ENCODE data around the gene ZFYVE21. TPM values are rescaled to one million over a fixed set of nuclear protein-coding genes. Genes with fewer than 3 reads are reported as not detected.

ZFYVE21 gene
- total and polyA plus RNA-seq, 2 donors from 2014 or later, result 67.8 to 70.9 TPM

DNA sequence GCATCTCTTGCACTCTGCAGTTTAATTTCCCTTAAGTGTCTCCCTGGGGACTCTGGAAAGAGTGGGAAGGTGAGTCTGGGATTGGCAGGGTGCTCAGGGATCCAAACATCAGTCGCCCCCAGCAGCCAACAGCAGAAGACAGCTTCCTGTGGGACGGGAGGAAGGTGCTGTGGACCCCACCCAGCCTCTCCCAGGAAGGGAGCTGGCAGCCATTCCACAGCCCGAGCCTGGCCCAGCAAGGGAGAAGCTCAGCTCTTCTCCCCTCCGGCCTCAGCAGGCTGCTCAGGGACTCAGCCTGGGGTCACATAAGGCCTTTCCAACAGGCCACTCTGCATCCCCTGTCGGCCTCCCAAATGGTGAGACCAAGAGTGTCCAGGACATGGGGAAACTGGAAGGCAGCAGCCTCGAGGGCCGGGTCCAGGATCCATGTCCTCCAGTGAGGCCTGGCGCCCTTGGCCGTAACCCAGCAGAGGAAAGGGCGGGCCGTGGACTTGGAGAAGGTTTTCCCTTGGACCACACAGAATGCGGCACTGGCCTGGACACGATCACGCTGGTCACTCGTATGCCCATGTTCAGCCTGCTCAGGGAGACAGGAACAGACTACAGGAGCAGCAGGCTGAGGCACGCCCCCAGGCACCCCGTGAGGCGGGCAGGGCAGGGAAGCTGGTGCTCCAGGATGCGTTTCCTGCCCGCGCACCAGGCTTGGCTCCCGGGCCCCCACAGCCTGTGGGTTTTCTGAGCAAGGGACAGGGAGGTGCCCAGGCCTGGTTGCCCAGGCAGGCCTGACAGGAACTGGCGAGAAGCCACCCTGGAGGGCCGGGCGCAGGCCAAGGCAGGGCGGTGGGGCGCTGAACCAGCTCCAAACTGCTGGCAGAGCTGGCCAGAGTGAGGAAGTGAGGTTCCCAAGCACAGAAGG, 3.8 kb upstream of the ZFYVE21 start:
- TF ChIP-seq, protein P1, sequence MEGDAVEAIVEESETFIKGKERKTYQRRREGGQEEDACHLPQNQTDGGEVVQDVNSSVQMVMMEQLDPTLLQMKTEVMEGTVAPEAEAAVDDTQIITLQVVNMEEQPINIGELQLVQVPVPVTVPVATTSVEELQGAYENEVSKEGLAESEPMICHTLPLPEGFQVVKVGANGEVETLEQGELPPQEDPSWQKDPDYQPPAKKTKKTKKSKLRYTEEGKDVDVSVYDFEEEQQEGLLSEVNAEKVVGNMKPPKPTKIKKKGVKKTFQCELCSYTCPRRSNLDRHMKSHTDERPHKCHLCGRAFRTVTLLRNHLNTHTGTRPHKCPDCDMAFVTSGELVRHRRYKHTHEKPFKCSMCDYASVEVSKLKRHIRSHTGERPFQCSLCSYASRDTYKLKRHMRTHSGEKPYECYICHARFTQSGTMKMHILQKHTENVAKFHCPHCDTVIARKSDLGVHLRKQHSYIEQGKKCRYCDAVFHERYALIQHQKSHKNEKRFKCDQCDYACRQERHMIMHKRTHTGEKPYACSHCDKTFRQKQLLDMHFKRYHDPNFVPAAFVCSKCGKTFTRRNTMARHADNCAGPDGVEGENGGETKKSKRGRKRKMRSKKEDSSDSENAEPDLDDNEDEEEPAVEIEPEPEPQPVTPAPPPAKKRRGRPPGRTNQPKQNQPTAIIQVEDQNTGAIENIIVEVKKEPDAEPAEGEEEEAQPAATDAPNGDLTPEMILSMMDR (IDR thresholded peaks at IDR 0.05; ENCODE audit: borderline replicate concordance, extremely low read depth, insufficient read depth), result no peak
- intact Hi-C loops (cut with DNase I), result no loop called here
- Histone ChIP-seq H3K27me3 (ENCODE audit: control insufficient read depth, insufficient read depth, low read length) (no peaks in the 10 kb centered on the region), H3K27ac (ENCODE audit: low read depth in 2 of 2, low read length in 2 of 2) (no peak overlapping the region), H3K9me3 (ENCODE audit: control insufficient read depth in 2 of 3, insufficient read depth in 1 of 3, low read length in 3 of 3) (no peaks in the 10 kb centered on the region), H3K36me3 (ENCODE audit: control insufficient read depth in 2 of 3, insufficient read depth in 3 of 3, low read length in 3 of 3) (no peaks in the 10 kb centered on the region), H3K9ac (ENCODE audit: low read length in 3 of 3) (no peak overlapping the region), H3K4me1 (ENCODE audit: control insufficient read depth in 2 of 3, insufficient read depth in 2 of 3, low read depth in 1 of 3, low read length in 3 of 3) (peaks cover 0 to 12% (median 3%) of the 10 kb centered on the region in 3 donors), H3K4me3 (ENCODE audit: low read length in 3 of 3) (no peak overlapping the region)
- FAIRE-seq (no peak), DNase-seq (peak in 1 of 5 donors; percentile 91)

DNA sequence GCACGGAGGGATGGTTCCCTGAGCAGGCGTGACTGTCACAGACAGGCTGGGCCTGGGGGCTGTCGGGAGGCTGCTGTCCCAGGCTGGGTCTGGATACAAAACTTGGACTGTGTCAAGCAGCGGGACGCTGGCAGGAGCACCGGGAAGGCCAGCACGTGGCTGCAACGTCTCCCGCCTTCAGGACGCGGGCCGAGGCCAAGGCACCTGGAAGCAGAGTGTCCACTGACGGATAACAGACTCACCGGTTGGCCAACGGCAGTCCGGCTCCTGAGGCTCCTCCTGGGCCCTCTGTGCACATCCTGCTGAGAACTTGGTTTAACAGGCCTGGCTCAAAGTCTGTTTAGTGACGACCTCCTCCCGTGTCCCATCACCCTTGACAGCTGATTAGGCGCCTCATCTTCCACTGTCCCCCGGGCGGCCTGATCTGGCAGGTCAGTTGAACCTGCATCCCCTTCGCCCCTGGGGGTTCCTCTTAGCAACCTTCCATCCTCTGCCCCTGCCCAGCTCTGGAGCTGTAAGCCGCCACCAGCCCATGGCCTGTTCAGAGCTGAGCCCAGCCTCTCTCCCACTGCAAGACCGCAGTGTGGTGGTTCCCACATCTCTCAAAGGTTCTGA, 2.9 kb upstream of the ZFYVE21 start:
- Histone ChIP-seq H3K4me1 (ENCODE audit: control insufficient read depth in 2 of 3, insufficient read depth in 2 of 3, low read depth in 1 of 3, low read length in 3 of 3) (peaks cover 0 to 12% (median 10%) of the 10 kb centered on the region in 3 donors), H3K27me3 (ENCODE audit: control insufficient read depth, insufficient read depth, low read length) (no peaks in the 10 kb centered on the region), H3K9ac (ENCODE audit: low read length in 3 of 3) (no peak overlapping the region), H3K27ac (ENCODE audit: low read depth in 2 of 2, low read length in 2 of 2) (no peak overlapping the region), H3K4me3 (ENCODE audit: low read length in 3 of 3) (no peak overlapping the region), H3K9me3 (ENCODE audit: control insufficient read depth in 2 of 3, insufficient read depth in 1 of 3, low read length in 3 of 3) (no peaks in the 10 kb centered on the region), H3K36me3 (ENCODE audit: control insufficient read depth in 2 of 3, insufficient read depth in 3 of 3, low read length in 3 of 3) (no peaks in the 10 kb centered on the region)
- TF ChIP-seq, protein P1 (IDR thresholded peaks at IDR 0.05; ENCODE audit: borderline replicate concordance, extremely low read depth, insufficient read depth), result no peak
- FAIRE-seq (no peak), DNase-seq (no peak)
- intact Hi-C loops (cut with DNase I), result no loop called here

DNA sequence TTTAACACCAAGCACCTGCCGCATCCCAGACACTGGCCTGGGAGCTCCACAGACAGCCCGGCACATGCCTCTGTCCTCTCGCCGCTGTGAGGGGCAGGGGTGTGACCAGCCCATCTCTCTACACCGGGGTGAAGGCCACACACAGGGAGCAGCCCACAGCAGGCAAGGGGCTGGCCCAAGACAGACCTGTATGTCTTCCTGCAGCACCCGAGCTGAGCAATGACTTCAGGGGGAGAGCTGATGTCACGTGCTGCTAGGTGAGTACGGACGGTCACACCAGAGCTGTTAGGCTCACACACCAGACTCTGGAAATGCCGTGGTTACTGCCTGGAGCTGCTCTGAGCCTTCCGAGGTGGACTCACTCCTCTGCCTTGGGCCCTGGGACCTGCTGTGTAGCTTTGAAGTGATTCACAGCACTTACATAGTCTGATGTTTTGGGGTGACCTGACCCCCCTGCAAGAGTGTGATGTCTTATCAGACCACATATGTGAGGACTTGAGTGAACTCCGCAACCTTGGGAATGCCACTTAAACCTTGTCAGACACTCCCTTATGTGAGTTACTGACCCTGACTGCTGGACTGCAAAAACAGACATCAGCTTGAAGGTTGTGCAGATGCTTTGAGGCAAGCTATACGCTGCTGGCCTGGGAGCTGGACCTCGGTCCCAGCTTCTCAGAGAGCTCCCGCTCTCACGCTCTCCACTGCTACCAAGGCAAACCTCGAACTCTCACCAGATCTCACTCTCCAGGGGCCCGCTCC, 2.1 kb upstream of the ZFYVE21 start:
- Histone ChIP-seq H3K27me3 (ENCODE audit: control insufficient read depth, insufficient read depth, low read length) (no peaks in the 10 kb centered on the region), H3K27ac (ENCODE audit: low read depth in 2 of 2, low read length in 2 of 2) (no peak overlapping the region), H3K9me3 (ENCODE audit: control insufficient read depth in 2 of 3, insufficient read depth in 1 of 3, low read length in 3 of 3) (no peaks in the 10 kb centered on the region), H3K36me3 (ENCODE audit: control insufficient read depth in 2 of 3, insufficient read depth in 3 of 3, low read length in 3 of 3) (no peaks in the 10 kb centered on the region), H3K4me1 (ENCODE audit: control insufficient read depth in 2 of 3, insufficient read depth in 2 of 3, low read depth in 1 of 3, low read length in 3 of 3) (peaks cover 0 to 16% (median 10%) of the 10 kb centered on the region in 3 donors), H3K9ac (ENCODE audit: low read length in 3 of 3) (no peak overlapping the region), H3K4me3 (ENCODE audit: low read length in 3 of 3) (no peak overlapping the region)
- TF ChIP-seq, protein P1 (IDR thresholded peaks at IDR 0.05; ENCODE audit: borderline replicate concordance, extremely low read depth, insufficient read depth), result no peak
- DNase-seq (no peak), FAIRE-seq (no peak)
- intact Hi-C loops (cut with DNase I), result no loop called here
